ENCODE measurements around the gene KSR2. TPM values are rescaled to one million over a fixed set of nuclear protein-coding genes. Genes with fewer than 3 reads are reported as not detected.

The KSR2 gene
- total and polyA plus RNA-seq, 3 donors from 2014 or later: 2.4 to 3.8 (median 2.4) TPM

- Histone ChIP-seq H3K4me3 (no peak overlapping the region), H3K27ac (no peak overlapping the region), H3K9me3 (no peaks in the 10 kb centered on the region), H3K27me3 (no peaks in the 10 kb centered on the region), H3K4me1 (no peaks in the 10 kb centered on the region), H3K36me3 (ENCODE audit: low read depth, missing control alignments) (no peaks in the 10 kb centered on the region)
- intact Hi-C loops (cut with DNase I; ENCODE audit: low total_unique reads): loop anchor here (10.0 kb wide), 1 partner anchor 226 kb away; the partner anchor contains the start of gene NOS1
- TF ChIP-seq POLR2A (IDR thresholded peaks at IDR 0.05) (no peak), CTCF (IDR thresholded peaks at IDR 0.05) (no peak)
- no peak for DNase-seq
- WGBS, 2 donors: 61 to 67% methylated on average over 2 of the region's 2 CpGs
These were observed 377.8 kb downstream of the KSR2 start for GRCh38 chr12:117590999-117591398.

- Histone ChIP-seq H3K4me1 (no peaks in the 10 kb centered on the region), H3K27me3 (no peaks in the 10 kb centered on the region), H3K36me3 (ENCODE audit: low read depth, missing control alignments) (no peaks in the 10 kb centered on the region), H3K27ac (no peak overlapping the region), H3K4me3 (no peak overlapping the region), H3K9me3 (no peaks in the 10 kb centered on the region)
- DNase-seq: no peak
- intact Hi-C loops (cut with DNase I; ENCODE audit: low total_unique reads): loop anchor here (10.0 kb wide), 1 partner anchor 226 kb away; the partner anchor contains the start of gene NOS1
- TF ChIP-seq CTCF (IDR thresholded peaks at IDR 0.05): no peak
- no peak for TF ChIP-seq POLR2A (IDR thresholded peaks at IDR 0.05)
- WGBS, 2 donors: 89 to 91% methylated on average over 3 of the region's 3 CpGs
These were observed 378.4 kb downstream of the KSR2 start for GRCh38 chr12:117590386-117590785.

DNA sequence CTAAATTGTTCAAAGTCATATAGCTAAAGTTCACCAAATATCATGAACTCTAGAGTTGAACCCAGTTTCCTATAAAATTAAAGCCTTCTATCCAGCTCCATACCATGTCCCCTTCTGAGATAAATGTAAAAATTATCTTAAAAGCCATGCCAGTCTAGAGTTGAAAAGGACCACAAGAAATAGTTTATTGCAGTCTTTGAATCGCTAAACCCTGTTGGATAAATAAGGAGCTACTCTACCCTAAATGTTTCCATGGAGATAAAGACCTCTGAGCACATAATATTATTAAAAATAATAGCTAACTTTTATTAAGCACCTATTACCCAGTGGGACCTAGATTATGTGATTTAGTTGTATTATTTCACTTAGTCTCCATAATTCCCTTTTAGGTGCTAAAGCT, 379.8 kb downstream of the KSR2 start:
- intact Hi-C loops (cut with DNase I; ENCODE audit: low total_unique reads): no loop called here
- no peaks in the 10 kb centered on the region for H3K36me3 ChIP-seq (ENCODE audit: low read depth, missing control alignments)
- H3K9me3 ChIP-seq: no peaks in the 10 kb centered on the region
- no peak overlapping the region for H3K4me3 ChIP-seq
- no peak for TF ChIP-seq CTCF (IDR thresholded peaks at IDR 0.05)
- no peak for TF ChIP-seq POLR2A (IDR thresholded peaks at IDR 0.05)
- 97 to 98% methylated on average over 1 of the region's 1 CpG for WGBS, 2 donors
- H3K4me1 ChIP-seq: no peaks in the 10 kb centered on the region
- H3K27ac ChIP-seq: no peak overlapping the region
- no peak for DNase-seq
- no peaks in the 10 kb centered on the region for H3K27me3 ChIP-seq

DNA sequence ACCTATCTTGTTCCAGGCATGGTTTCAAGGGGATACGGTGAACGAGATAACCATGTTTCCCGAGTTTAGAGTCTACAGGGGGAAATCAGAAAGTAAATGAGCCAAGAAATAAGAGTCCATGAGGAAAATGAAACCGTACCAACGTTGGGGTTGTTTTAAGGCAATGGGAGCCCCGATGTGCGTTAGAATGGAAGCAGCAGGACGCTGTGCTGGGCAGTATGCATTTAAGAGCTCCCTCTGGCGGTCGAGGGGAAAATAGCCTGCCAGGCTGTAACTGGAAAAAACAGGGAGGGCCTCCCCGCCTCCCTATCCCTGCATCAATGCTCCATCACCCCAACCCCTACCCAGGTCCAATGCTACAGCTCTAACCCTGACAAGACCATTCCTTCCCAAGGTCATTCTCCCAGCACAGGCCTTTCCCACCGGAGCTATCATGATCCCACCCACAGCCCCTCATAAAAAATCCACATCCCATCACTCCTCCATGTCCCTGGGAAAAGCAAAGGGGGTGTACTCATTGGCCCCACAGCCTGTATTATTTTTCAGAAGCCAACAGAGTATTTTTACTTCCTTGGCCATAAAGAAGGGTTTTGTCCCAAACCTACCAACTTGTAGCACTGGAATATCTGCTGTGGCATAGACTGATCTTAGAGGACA, 381.0 kb downstream of the KSR2 start:
- Histone ChIP-seq H3K9me3 (no peaks in the 10 kb centered on the region), H3K4me3 (no peak overlapping the region), H3K27ac (no peak overlapping the region), H3K36me3 (ENCODE audit: low read depth, missing control alignments) (no peaks in the 10 kb centered on the region), H3K27me3 (no peaks in the 10 kb centered on the region), H3K4me1 (no peaks in the 10 kb centered on the region)
- WGBS, 2 donors: 19 to 24% methylated on average over 12 of the region's 12 CpGs
- TF ChIP-seq POLR2A (IDR thresholded peaks at IDR 0.05) (no peak), CTCF (IDR thresholded peaks at IDR 0.05) (peak; percentile 29 to 69 (median 55))
- peak; percentile 71 for DNase-seq
- intact Hi-C loops (cut with DNase I; ENCODE audit: low total_unique reads): no loop called here

DNA sequence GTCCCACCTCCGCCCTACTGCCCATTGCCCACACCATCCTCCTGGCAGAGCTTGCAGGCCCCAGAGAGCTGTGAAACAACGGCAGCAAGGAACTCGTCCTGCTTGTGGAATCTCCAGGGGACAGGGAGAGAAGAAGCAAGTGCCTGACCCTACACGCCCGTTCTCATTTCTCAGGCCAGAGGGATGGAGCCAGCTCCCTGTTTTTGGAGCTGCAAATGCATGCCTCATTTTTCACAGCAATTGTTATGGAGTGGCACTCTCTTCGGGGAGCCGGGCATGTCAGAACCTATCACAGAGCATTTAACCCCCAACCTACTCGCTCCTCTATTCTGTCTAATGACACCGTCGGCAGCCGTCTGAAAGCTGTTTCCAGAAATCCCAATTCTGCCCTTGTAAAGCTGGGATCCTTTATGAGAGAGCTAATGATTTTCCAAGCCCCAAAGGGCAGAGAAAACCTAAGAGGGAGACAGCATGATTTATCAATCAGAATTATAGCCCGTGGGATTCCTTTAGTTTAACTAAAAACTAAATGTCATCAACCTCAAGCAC, 385.0 kb downstream of the KSR2 start:
- Histone ChIP-seq H3K4me3 (no peak overlapping the region), H3K27ac (no peak overlapping the region), H3K4me1 (no peaks in the 10 kb centered on the region), H3K36me3 (ENCODE audit: low read depth, missing control alignments) (no peaks in the 10 kb centered on the region), H3K27me3 (no peaks in the 10 kb centered on the region), H3K9me3 (no peaks in the 10 kb centered on the region)
- WGBS, 2 donors: 39 to 45% methylated on average over 11 to 12 of the region's 12 CpGs
- no peak for TF ChIP-seq CTCF (IDR thresholded peaks at IDR 0.05)
- no peak for TF ChIP-seq POLR2A (IDR thresholded peaks at IDR 0.05)
- intact Hi-C loops (cut with DNase I; ENCODE audit: low total_unique reads): no loop called here
- DNase-seq: no peak

Measured in testis (tissue), 3 donors.